OCI-LY1 (cell line): ENCODE results near the gene PNPLA8.

Source experiments
- H2AFZ ChIP-seq: fragments of 200-600 bp; sonication (generic), shearing (Covaris generic); 2 replicates; pipeline ENCODE4 v1.6.0; 2014; ENCODE audit warnings: antibody characterized with exemption, mild to moderate bottlenecking, low read length
- H3F3A ChIP-seq: fragments of 200-600 bp; sonication (generic), shearing (Covaris generic); 2 replicates; pipeline ENCODE4 v1.6.0; 2014; ENCODE audit warnings: mild to moderate bottlenecking, antibody characterized with exemption, low read length, moderate library complexity; ENCODE audit not compliant: insufficient read depth
- H3K27ac ChIP-seq: fragments of 200-600 bp; sonication (generic); 2 replicates; pipeline ENCODE4 v1.5.1; 2014; ENCODE audit warnings: low read length, mixed run types, mild to moderate bottlenecking, low read depth; ENCODE audit not compliant: poor library complexity, severe bottlenecking
- H3K27me3 ChIP-seq: fragments of 200-600 bp; sonication (generic); 2 replicates; pipeline ENCODE4 v1.6.0; 2014; ENCODE audit warnings: antibody characterized with exemption, mild to moderate bottlenecking, low read length, moderate library complexity; ENCODE audit not compliant: insufficient read depth
- H3K36me3 ChIP-seq: fragments of 200-600 bp; sonication (generic); 2 replicates; pipeline ENCODE4 v1.6.1; 2014; ENCODE audit warnings: mild to moderate bottlenecking, antibody characterized with exemption, low read length, moderate library complexity, mixed read lengths; ENCODE audit not compliant: insufficient read depth
- H3K4me1 ChIP-seq: fragments of 200-600 bp; sonication (generic); 2 replicates; pipeline ENCODE4 v1.5.1; 2014; ENCODE audit warnings: mild to moderate bottlenecking, low read length, moderate library complexity; ENCODE audit not compliant: insufficient read depth, severe bottlenecking
- H3K4me2 ChIP-seq: fragments of 200-600 bp; sonication (generic), shearing (Covaris generic); 2 replicates; pipeline ENCODE4 v1.6.1; 2014; ENCODE audit warnings: low read length
- H3K4me3 ChIP-seq: fragments of 200-600 bp; sonication (generic); 2 replicates; pipeline ENCODE4 v1.5.1; 2014; ENCODE audit warnings: low read length, low read depth, mild to moderate bottlenecking, mixed read lengths; ENCODE audit not compliant: poor library complexity, severe bottlenecking
- H3K79me2 ChIP-seq: fragments of 200-600 bp; shearing (Covaris generic); 2 replicates; pipeline ENCODE4 v1.6.1; 2016; ENCODE audit warnings: mixed run types, low read length, mixed read lengths; ENCODE audit not compliant: insufficient read depth
- H3K9ac ChIP-seq: fragments of 200-600 bp; sonication (generic), shearing (Covaris generic); 2 replicates; pipeline ENCODE4 v1.6.1; 2014; ENCODE audit warnings: mild to moderate bottlenecking, low read length, mixed read lengths
- H3K9me2 ChIP-seq: fragments of 200-600 bp; sonication (generic), shearing (Covaris generic); 2 replicates; pipeline ENCODE4 v1.6.1; 2014; ENCODE audit warnings: low read depth, mild to moderate bottlenecking, low read length, mixed read lengths
- H3K9me3 ChIP-seq: fragments of 200-600 bp; shearing (Covaris generic); 2 replicates; pipeline ENCODE4 v1.6.1; 2014; ENCODE audit warnings: low read length, mixed read lengths
- H4K20me1 ChIP-seq: fragments of 200-600 bp; sonication (generic), shearing (Covaris generic); 2 replicates; pipeline ENCODE4 v1.6.0; 2016; ENCODE audit warnings: mild to moderate bottlenecking, low read length; ENCODE audit not compliant: insufficient read depth
- EZH2 ChIP-seq: fragments of 200-600 bp; sonication (generic), shearing (Covaris generic); IDR thresholded peaks from 2 replicates; pipeline ENCODE4 v1.8.0; 2017; ENCODE audit warnings: borderline replicate concordance, mixed run types, mild to moderate bottlenecking, antibody characterized with exemption, low read length, moderate library complexity, mixed read lengths
- TF ChIP-seq, protein P1 (sequence below): fragments of 200-600 bp; sonication (generic), shearing (Covaris generic); IDR thresholded peaks from 2 replicates; pipeline ENCODE4 v1.5.1; 2017; ENCODE audit warnings: mild to moderate bottlenecking, antibody characterized with exemption, low read length, moderate library complexity, mixed read lengths

The PNPLA8 gene

DNA sequence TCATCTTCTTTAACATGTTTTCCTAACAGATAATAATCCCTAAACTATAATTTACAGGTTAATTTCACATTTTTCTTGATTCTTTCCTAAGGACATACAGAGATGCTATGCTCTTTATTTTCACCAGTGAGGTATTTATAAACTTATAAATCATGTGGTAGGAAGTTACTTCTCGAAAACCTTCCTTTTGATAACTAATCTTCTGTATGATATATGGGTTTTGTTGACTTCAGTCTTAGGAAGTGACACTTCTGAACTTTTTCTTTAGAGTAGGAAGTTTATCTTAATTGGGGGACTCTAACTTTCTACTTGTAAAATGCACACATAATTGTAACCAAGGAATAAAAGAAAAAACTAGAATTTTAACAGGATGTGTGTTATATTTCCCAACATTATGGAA is 9.8 kb upstream of the PNPLA8 start:
- Histone ChIP-seq H3K36me3 (no peaks in the 10 kb centered on the region), H4K20me1 (no peaks in the 10 kb centered on the region), H3K4me2 (no peak overlapping the region), H2AFZ (no peak overlapping the region), H3K9ac (no peak overlapping the region), H3K4me1 (peaks cover 15% of the 10 kb centered on the region), H3K9me2 (no peaks in the 10 kb centered on the region), H3K4me3 (no peak overlapping the region), H3K27me3 (no peaks in the 10 kb centered on the region), H3K79me2 (no peaks in the 10 kb centered on the region), H3K9me3 (no peaks in the 10 kb centered on the region), H3K27ac (no peak overlapping the region), H3F3A (no peaks in the 10 kb centered on the region)
- TF ChIP-seq, protein P1, sequence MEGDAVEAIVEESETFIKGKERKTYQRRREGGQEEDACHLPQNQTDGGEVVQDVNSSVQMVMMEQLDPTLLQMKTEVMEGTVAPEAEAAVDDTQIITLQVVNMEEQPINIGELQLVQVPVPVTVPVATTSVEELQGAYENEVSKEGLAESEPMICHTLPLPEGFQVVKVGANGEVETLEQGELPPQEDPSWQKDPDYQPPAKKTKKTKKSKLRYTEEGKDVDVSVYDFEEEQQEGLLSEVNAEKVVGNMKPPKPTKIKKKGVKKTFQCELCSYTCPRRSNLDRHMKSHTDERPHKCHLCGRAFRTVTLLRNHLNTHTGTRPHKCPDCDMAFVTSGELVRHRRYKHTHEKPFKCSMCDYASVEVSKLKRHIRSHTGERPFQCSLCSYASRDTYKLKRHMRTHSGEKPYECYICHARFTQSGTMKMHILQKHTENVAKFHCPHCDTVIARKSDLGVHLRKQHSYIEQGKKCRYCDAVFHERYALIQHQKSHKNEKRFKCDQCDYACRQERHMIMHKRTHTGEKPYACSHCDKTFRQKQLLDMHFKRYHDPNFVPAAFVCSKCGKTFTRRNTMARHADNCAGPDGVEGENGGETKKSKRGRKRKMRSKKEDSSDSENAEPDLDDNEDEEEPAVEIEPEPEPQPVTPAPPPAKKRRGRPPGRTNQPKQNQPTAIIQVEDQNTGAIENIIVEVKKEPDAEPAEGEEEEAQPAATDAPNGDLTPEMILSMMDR: no peak
- no peak for TF ChIP-seq EZH2

GRCh38 chr7:108535257-108535656 is 9.3 kb upstream of the PNPLA8 start:
- no peaks in the 10 kb centered on the region for H3K27me3 ChIP-seq
- H3K9me2 ChIP-seq: no peaks in the 10 kb centered on the region
- H3K79me2 ChIP-seq: no peaks in the 10 kb centered on the region
- TF ChIP-seq, protein P1: no peak
- TF ChIP-seq EZH2: no peak
- H3K27ac ChIP-seq: no peak overlapping the region
- no peak overlapping the region for H3K4me3 ChIP-seq
- H3K4me2 ChIP-seq: no peak overlapping the region
- H3K9me3 ChIP-seq: no peaks in the 10 kb centered on the region
- peaks cover 15% of the 10 kb centered on the region for H3K4me1 ChIP-seq
- H3K9ac ChIP-seq: no peak overlapping the region
- H2AFZ ChIP-seq: no peak overlapping the region
- no peaks in the 10 kb centered on the region for H4K20me1 ChIP-seq
- H3K36me3 ChIP-seq: no peaks in the 10 kb centered on the region
- H3F3A ChIP-seq: no peaks in the 10 kb centered on the region

DNA sequence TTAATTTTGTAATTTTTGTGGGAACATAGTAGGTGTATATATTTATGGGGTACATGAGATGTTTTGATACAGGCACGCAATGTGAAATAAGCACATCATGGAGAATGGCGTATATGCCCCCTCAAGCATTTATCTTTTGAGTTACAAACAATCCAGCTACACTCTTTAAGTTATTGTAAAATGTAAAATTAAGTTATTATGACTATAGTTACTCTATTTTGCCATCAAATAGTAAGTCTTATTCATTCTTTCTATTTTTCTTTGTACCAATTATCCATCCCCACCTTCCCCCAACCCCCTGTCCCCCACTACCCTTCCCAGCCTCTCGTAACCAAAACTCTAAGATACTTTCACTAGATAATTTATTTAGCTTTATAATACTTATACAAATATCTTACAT is 7.8 kb upstream of the PNPLA8 start:
- no peaks in the 10 kb centered on the region for H3F3A ChIP-seq
- no peak overlapping the region for H3K27ac ChIP-seq
- no peak overlapping the region for H3K9ac ChIP-seq
- no peaks in the 10 kb centered on the region for H3K79me2 ChIP-seq
- H3K36me3 ChIP-seq: no peaks in the 10 kb centered on the region
- H3K9me2 ChIP-seq: no peaks in the 10 kb centered on the region
- H3K9me3 ChIP-seq: no peaks in the 10 kb centered on the region
- H3K27me3 ChIP-seq: no peaks in the 10 kb centered on the region
- H3K4me1 ChIP-seq: peaks cover 15% of the 10 kb centered on the region
- H2AFZ ChIP-seq: no peak overlapping the region
- no peak overlapping the region for H3K4me2 ChIP-seq
- TF ChIP-seq, protein P1: no peak
- TF ChIP-seq EZH2: no peak
- H3K4me3 ChIP-seq: no peak overlapping the region
- H4K20me1 ChIP-seq: no peaks in the 10 kb centered on the region
